GM19239 (cell line): ENCODE data around the gene KLC1.
"Not testable (repeated sequence)": the region's sequence is repeated elsewhere in the genome, so short reads cannot be mapped to it uniquely, and the experiment has no call there.

Experiments
- DNase-seq: peaks from one replicate; pipeline ENCODE4 v3.0.0; 2011; ENCODE audit warnings: low spot score; ENCODE audit not compliant: insufficient read length
- FAIRE-seq: peaks from 2 replicates; lab custom pipeline; 2011; peaks lifted over from hg19 to GRCh38; lab: Jason Lieb, UNC

KLC1 gene

DNA sequence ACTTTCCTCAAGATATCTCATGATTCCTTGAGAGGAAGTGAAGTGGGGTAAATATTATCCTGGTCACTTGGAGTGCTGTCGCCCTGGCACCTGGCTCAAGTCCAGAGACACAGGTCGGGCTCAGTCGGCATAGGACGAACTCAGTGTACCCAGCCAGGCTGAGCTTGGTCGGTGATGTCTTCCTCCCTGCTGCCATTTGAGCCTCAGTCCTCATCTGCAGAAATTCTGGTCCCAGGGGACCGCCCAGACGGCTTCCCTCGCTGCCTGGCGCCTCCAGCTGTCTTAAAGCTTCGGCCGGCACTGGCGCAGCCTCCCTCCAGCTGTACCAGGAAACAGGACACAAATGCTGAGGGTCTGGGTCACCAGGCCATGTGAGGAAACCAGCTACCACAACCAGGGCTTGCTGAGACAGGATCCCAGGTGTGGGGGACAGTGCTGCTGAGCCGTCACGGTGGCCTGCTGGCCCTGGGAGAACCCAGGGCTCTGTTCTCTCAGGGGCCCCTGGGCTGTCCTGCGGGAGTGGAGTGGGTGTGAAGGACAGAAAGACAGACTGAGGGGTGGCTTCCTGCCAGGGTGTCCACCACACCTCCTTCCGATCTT lies 5.0 kb upstream of the KLC1 start:
- no peak for DNase-seq
- peak; percentile 8 for FAIRE-seq

DNA sequence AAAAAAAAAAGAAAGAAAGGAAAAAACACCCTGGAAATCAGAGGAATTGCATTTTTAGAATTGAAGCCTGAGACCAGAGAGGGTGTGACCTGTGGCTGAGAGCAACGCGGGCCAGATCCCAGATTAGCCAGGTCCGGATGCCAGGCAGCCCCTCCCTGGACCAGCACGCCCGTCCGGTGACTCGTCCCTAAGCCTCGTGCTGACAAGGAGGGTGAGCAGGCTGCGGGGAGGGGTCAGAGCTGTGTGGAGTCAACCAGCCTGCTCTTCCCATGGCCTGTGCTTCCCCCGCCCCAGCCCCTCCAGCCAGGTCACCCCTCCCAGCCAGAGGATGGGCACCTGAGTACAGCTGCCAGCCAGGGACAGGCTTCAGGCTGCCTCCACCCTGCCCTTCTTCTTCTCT lies 4.2 kb upstream of the KLC1 start:
- FAIRE-seq (no peak), DNase-seq (no peak)

DNA sequence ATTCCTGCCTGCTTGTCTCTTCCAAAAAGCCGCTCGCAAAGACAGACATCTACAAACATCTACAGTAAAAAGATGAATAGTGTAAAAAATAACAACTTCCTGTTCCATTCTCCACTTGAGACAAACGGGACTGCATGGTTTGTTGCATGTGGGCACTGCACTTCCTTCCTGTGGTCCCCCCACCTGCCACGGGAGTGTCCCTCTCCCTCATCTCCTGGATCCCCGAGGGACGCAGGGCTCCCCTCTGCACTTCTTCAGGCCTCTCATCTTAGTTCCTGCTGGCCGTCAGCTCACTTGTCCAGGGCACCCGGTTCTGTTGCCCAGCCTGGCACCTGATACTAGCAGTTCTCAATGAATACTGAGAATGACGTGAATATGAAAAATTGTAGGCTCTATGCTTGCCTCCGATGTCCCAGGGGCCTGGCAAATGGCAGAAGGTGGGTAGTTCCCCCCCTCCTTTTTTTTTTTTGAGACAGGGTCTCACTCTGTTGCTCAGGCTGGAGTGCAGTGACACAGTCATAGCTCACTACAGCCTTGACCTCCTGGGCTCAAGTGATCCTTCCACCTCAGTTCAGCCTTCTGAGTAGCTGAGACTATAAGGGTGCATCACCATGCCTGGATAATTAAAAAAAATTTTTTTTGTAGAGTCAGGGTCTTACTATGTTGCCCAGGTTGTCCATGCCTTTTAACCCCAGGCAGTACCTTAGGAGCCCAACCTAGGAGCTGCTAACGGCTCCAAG lies 3.5 kb upstream of the KLC1 start:
- DNase-seq (no peak), FAIRE-seq (peak; percentile 79)

DNA sequence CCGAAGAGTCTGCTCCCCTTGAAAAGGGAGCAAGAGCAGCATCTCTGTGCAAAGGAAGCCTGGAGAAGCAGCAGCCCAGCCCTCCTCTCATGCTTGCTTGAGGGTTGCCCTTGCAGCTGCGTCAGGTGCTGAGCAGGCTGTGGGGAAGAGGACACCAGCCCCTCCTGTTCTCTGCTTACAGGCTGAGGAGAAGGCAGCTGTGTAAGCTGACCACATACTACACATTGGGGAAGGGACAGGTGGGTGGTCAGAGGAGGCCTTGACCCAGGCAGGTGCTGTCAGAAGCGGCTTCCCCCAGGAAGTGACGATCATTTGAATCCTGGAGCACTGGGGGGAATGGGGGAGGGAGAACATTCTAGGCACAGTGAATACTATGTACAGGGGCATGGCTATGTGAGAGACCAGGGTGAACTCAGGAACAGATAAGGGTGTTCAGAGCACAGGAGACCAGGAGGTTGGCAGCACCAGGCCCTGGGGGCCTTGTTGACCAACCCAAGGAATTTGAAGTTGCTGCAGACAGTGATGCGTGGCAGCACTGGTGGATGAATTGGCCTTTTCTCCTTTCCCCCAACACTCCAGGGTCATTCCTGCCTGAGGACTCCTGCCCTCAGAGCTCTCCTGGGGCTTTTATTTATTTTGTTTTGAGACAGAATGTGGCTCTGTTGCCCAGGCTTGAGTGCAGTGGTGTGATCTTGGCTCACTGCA lies 2.7 kb upstream of the KLC1 start:
- DNase-seq (no peak), FAIRE-seq (no peak)

DNA sequence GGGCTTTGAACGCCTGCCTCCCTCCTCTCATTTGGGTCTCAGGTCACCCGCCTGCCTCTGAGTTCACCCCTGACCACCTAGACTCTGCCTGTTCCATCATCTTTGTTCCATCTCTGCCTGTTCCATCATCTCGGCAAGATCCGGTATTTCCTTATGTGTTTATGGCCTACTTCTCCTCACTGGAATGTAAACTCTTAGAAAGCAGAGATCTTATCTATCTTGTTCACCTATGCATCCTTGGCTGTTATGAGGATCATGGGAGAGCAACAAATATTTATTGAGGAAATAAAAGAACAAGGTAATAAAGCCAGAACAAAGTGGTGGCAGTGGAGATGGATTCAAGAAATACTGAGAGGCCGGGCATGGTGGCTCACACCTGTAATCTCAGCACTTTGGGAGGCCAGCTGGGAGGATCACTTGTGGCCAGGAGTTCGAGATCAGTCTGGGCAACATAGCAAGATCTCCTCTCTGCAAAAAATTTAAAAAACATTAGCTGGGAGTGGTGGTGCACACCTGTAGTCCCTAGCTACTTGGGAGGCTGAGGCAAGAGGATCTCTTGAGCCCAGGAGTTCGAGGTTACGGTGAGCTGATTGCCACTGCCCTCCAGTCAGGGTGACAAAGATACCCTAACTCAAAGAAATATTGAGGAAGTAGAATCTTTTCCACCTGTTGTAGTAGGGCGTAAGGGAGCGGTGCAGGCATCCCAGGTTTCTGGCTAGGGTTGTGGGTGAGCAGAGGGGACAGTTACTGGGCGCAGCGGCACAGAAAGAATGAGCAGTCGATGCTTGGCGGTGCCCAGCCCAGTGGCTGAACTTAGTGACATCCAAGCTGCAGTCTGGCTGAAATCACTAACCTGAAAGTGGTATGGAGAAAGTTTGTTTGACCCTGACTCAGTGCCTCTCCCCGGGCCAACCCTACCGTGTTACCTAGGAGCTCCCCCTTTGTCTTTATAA lies 1.7 kb upstream of the KLC1 start:
- DNase-seq (no peak), FAIRE-seq (no peak)

DNA sequence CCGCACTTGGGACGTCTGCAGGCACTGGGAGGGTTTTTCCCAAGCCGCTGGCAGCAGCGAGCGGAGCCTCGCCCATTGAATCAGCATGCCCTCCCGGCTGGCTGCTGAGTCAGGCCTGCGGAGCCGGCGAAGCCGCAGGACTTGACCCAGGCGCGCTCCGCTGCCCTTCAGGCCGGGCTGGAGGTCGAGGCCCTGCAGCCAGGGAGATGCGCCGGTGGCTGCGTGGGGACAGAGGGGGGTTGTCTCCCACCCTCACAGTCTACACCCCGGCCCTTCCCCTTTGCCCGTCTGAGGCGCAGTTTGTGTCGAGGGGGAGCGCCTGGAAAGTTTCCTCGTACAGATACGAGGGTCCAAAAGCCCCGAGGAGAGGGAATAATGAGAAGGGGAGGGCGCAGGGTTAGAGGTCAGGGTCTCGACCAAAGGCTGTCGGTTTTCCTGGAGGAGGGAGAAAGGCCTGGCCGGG lies 759 bp upstream of the KLC1 start:
- no peak for DNase-seq

DNA sequence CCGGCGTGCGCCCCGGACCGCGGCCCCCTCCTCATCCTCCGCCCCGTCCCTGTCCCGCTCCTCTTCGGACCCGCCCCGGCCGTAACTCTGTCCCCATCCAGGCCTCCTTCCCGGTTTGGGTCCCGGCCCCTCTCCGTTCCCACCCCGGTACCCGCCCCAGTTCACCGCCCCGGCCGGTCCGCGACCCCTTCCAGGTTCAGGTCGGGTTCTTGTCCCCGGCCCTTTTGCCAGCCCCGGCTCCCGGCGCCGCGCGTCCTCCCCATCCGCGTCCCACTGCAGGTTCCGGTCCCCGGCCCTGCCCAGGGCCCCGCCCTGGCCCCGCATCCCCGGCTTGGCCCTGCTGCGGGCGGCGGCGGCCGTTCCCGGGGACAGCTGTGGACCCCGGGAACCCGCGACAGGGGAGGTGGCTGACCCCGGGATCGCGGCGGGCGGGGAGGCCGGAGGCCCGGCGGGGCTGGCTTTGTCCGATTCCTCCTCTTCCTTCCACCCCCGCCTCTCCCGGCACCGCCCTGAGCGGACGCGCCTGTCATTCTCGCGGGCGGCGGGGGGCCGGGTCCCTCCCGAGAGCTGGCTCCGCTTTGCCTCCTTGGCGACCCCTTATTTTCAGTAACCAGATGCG lies 601 bp downstream of the KLC1 start:
- DNase-seq (peak; percentile 58), FAIRE-seq (no peak)

More for the DNA sequence above, 759 bp upstream of the KLC1 start:
- peak; percentile 75 for FAIRE-seq

DNA sequence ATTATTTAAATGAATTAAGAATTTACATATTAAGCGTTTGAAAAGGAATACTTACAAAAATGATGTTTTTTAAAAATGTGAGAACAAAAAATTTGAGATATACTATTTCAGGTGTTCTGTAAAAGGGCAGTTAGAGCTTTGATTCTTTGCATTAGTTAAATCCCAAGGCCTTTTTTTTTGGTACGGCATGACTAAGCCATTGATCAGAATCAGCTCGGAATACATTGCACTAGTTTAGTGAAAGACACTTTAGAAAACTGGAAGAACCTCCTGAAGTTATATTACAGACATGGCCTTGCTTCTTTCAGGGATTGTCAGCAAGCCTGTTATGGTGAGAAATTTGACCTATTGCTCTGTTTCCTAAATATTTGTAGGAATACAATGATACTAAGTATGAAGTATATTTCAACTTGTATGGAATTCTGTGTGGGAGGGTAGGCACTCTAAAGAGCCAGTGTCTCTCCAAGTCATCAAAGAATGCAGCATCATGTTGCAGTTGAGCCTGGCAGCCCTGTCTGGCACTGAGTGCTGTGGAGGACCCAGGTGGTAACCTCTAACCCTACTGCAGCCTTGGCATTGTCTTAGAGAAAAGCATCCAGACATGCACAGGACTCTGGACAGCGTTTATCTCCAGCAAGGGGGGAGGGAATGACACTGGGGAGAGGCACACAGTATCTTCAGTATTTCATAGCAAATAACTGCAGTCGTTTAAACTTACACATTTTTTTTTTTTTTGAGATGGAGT lies 1.5 kb downstream of the KLC1 start:
- FAIRE-seq (no peak), DNase-seq (no peak)

DNA sequence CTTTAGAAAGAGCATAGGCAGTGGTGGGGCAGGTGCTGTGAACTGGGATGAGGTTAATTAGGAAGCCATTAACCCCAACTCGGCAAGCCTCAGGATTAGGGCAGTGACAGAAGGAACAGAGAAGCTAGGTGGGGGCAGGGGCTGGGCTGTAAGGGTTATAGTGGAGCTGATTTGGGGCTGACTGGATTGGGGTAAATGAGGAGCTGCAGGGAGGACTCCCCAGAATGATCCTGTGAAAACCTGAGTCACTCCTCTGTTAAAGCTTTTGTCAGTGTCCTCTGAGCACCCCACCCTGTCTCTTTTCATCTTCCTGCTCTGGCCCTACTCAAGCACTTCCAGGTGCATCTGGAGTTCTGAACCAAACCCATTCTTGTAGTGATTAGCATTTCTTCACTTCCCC lies 4.4 kb downstream of the KLC1 start:
- FAIRE-seq = no peak
- DNase-seq = no peak

DNA sequence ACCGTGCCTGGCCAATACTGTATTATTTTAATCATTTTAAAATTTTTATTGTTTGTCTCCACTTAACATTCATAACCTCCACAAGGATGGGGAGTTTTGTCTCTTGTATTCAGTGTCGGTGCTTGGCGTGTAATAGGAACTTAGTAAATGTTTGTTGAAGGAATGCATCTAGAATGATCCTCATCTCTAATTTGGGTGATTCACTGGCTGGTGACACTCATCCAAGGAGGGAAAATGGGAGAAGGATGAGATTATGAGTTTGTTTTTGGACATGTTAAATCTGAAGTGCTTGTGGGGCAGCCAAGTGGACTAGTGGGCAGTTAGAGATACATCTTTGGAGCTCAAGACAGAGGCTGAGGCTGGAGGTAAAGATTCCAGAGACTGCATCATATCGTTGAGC lies 5.1 kb downstream of the KLC1 start:
- DNase-seq (no peak), FAIRE-seq (no peak)

DNA sequence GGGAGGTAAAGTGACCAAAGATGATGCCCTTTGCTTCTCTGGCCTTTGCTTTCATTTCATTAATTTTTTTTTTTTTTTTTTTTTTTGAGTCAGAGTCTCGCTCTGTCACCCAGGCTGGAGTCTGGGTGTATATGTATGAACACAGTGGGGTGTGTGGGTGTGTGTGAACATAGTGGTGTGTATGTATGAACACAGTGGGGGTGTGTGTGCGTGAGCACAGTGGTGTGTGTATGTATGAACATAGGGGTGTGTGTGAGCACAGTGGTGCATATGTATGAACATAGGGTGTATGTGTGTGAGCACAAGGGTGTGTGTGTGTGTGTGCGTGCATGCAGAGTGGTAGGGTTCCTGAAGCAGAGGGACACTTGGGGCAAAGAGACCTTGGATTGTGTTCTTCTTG lies 9.6 kb downstream of the KLC1 start:
- FAIRE-seq (no peak), DNase-seq (no peak)

DNA sequence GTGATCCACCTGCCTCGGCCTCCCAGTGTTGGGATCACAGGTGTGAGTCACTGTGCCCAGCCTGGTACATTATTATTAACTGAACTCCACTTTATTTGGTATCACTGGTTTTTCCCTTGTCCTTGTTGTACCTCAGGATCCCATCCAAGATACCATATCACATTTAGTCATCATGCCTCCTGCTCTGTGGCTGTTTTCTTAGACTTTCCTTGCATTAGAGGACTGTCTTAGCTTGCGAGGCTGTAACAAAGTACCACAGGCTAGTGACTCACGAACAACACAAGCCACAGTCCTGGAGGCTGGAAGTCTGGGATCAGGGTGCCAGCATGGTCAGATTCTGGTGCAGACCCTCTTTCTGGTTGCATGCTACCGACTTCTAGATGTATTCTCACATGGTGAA lies 12.2 kb downstream of the KLC1 start:
- DNase-seq (no peak), FAIRE-seq (no peak)

DNA sequence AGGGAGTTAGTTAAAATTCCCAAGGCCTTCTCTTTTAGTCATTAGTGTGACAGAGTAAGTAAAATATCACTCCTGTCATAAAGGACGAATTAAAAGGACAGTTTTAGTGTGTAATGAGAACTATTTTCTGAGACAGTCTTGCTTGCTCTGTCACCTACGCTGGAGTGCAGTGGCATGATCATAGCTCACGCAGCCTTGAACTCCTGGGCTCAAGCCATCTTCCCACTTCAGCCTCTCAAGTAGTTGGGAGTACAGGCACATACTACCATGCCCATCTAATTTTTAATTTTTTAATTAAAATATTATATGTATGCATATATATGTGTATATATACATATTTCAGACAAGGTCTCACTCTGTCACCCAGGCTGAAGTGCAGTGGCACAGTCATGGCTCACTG lies 17.2 kb downstream of the KLC1 start:
- FAIRE-seq = no peak
- DNase-seq = no peak

DNA sequence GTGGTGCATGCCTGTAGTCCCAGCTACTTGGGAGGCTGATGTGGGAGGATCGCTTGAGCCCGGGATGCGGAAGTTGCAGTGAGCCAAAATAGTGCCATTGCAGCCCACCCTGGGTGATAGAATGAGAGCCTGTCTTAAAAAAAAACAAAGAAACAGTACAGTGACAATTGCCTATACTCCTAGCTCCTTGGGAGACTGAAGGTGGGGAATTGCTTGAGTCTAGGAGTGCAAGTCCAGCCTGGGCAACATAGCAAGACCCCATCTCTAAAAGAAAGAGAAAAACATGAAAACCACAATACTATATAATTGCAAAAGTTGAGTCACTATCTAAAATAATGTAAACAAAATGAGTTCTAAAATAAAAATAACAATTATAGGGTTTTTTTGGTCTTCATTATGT lies 20.0 kb downstream of the KLC1 start:
- no peak for DNase-seq
- no peak for FAIRE-seq

DNA sequence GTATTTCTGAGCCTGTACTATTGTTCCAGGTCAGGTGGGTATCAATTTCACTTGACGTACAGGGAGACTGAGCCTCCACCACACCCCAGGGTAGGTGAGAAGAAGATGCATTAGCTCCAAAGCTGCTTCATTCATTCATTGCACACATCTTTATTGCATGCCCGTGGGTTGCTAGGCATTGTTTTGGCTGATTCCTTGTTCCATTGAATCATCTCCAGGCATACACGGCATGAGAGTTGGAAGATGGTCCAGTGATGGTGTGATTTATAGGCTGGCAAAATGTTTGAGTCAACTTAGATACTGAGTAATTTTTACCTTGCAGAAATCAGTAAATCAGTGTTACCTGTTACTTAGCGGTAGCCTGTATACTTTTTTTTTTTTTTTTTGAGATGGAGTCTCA lies 21.2 kb downstream of the KLC1 start:
- FAIRE-seq = no peak
- no peak for DNase-seq

DNA sequence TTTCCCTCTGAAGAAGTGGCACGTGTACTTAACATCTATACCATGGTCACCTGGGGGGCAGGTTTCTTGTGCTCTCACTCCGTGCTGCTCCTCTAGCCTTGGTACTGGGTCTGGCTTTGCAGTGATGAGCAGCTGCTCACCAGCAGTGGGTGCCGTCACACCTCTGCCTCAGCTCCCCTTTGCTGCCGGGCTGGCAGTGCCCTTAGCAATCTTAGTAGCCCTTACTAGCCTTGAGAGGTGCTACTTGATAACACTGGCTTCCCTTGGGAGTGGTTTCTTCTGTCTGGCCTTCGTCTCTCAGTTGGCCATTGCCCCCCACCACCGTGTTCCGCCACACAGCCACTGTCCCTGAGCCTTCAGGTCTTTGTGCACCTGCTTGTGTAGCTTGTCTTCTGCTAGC lies 22.6 kb downstream of the KLC1 start:
- FAIRE-seq = no peak

DNA sequence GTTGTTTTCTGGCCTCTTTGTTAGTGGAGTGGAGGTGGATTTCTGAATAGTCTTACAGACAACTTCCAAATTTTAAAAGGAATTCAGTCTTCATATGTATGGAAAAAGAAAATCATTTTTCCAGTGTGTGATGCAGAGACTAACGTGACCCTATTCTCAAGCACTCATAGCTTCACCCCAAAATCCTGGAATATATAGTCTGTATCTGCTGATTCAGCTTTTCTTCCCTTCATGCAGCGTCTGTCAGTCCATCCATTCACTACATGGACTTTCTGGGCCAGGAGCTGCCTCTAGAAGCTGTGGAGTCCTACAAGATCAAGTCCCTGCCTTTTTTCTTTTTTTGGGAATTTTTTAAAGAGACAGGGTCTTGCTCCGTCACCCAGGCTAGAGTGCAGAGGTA lies 23.8 kb downstream of the KLC1 start:
- DNase-seq (no peak), FAIRE-seq (no peak)

More for the DNA sequence above, 22.6 kb downstream of the KLC1 start:
- DNase-seq = no peak

DNA sequence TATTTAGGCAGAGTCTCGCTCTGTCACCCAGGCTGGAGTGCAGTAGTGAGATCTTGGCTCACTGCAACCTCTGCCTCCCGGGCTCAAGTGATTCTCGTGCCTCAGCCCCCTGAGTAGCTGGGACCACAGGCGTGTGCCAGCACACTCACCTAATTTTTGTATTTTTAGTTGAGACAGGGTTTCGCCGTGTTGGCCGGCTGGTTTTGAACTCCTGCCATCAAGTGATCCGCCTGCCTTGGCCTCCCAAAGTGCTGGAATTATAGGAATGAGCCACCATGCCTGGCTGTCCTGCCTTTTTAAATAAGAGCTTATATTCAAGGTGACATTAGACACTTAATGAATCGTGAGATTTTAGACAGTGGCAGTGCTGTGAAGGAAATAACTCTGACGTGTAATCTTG lies 24.3 kb downstream of the KLC1 start:
- DNase-seq, FAIRE-seq: not testable (repeated sequence)

DNA sequence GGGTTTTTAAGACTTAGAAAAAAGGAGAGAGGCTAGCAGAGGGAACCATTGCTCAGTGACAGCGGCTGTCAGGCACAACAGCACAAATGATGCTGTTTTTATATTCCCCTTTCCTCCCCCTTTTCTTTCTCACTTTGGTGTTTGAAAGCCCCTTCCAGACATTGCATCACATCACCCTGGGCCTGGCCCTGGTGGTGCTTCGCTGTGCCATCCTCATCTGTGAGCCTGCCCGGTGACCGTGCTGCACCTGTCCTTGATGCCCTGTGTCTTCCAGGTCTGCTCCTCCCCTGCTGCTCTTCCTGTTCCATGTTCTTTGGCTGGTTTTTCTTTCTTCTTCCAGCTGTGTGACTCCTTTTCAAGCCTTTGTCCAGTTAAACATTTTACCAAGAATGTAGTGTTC lies 24.8 kb downstream of the KLC1 start:
- FAIRE-seq (no peak), DNase-seq (no peak)
